ENCODE results near the gene SAMD14. TPM values are rescaled to one million over a fixed set of nuclear protein-coding genes. Genes with fewer than 3 reads are reported as not detected.

SAMD14 gene
- total RNA-seq, 1 experiment from 2014 or later: not detected

DNA sequence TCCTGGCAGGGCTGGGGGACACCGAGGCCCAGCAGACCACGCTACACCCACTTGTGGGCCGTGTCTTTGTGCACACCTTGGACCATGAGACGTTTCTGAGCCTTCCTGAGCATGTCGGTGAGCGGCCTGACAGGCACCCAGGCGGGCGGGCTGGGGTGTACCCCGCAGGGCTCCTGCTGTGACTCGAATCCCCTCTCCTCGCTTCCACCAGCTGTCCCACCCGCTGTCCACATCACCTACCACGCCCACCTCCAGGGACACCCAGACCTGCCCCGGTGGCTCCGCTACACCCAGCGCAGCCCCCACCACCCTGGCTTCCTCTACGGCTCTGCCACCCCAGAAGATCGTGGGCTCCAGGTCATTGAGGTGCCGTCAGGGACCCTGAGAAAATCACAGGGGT, 37.4 kb upstream of the SAMD14 start:
- no peaks in the 10 kb centered on the region for H3K27me3 ChIP-seq
- no peak overlapping the region for H3K4me3 ChIP-seq
- no peak for DNase-seq
- no peaks in the 10 kb centered on the region for H3K36me3 ChIP-seq
- no peaks in the 10 kb centered on the region for H3K9me3 ChIP-seq

DNA sequence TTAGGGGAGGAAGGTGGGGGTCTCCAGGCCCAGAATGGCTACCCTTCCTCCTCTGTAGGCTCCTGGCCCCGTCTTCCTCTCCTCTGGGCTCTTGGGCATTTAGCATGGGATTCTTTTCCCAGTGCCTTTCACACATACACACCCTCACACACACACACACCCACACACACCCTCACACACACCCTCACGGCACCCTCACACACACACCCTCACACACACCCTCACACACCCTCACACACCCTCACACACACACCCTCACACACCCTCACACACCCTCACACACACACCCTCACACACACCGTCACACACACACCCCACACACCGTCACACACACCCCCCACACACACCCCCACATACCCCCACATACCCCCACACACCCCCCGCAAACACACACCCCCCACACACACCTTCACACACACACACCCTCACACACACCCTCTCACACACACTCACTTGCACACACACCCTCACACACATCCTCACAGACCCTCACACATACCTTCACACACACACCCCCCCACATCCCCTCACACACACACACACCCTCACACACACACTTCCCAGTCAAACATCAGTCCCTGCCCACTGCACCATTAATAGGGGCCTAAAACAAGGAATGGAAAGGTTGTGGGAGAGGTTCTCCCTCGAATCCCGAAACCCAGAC, 36.7 kb upstream of the SAMD14 start:
- DNase-seq: no peak
- H3K36me3 ChIP-seq: no peaks in the 10 kb centered on the region
- H3K27me3 ChIP-seq: no peaks in the 10 kb centered on the region
- H3K4me3 ChIP-seq: no peak overlapping the region
- no peaks in the 10 kb centered on the region for H3K9me3 ChIP-seq

DNA sequence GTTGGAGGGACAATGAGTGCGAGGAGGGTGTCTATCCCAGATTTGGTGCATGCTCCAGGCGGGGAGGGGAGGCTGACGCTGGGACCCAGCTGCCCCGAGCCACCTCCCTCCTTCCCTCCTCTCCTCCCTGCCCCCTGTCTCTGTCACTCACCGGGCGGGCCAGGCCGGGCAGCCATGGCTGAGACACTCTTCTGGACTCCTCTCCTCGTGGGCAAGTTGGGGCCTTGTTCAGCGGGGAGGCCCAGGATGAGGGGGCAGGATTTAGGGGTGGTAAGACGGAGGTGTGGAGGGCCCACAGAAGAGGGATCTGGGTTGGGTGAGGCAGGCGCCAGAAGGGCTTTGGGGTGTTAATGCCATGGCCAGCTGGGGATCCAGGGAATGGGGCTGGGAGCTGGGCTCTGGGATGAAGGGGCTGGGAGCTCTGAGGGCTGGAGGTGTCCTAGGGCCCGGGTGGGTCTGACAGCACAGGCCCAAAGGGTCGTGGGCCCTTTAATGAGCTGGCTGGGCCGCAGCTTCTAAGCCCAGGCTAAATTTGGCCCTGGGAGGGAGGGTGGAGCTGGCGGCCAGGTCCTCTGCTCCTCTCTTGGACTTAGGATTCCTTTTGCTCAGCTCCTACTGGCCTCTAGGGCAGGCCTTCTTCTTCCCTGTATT, 36.0 kb upstream of the SAMD14 start, which contains the start of gene SGCA:
SGCA (plus strand) TSS at position 139 of the 651 bp plus-strand sequence; CDS start at position 175, 36 bp downstream.
- Histone ChIP-seq H3K27me3 (no peaks in the 10 kb centered on the region), H3K36me3 (no peaks in the 10 kb centered on the region), H3K4me3 (no peak within 1 kb of the TSS), H3K9me3 (no peaks in the 10 kb centered on the region)
- no peak for DNase-seq

- DNase-seq: no peak
- Histone ChIP-seq H3K27me3 (no peaks in the 10 kb centered on the region), H3K4me3 (no peak overlapping the region), H3K9me3 (no peaks in the 10 kb centered on the region), H3K36me3 (no peaks in the 10 kb centered on the region)
Measured at GRCh38 chr17:50165466-50165865, 35.5 kb upstream of the SAMD14 start.

GRCh38 chr17:50165066-50165465, 35.1 kb upstream of the SAMD14 start:
- Histone ChIP-seq H3K4me3 (no peak overlapping the region), H3K9me3 (no peaks in the 10 kb centered on the region), H3K27me3 (no peaks in the 10 kb centered on the region), H3K36me3 (no peaks in the 10 kb centered on the region)
- no peak for DNase-seq

DNA sequence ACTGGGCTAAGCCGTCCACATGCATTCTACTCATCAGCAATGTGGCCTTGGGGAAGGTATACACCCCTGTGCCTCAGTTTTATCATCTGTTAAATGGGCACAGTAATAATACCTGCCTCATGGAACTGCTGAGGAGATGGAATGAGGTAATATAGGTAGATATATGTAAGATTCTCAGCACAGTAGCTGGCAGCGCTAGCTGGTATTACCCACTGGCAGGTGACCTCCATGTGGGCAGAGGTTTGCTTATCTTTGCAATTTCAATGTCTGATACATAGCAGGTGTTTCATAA, 34.7 kb upstream of the SAMD14 start:
- H3K4me3 ChIP-seq: no peak overlapping the region
- no peak for DNase-seq
- no peaks in the 10 kb centered on the region for H3K27me3 ChIP-seq
- H3K36me3 ChIP-seq: no peaks in the 10 kb centered on the region
- H3K9me3 ChIP-seq: no peaks in the 10 kb centered on the region

GRCh38 chr17:50163843-50164696, 34.1 kb upstream of the SAMD14 start:
- Histone ChIP-seq H3K36me3 (no peaks in the 10 kb centered on the region), H3K9me3 (no peaks in the 10 kb centered on the region), H3K4me3 (no peak overlapping the region), H3K27me3 (no peaks in the 10 kb centered on the region)
- no peak for DNase-seq

- no peaks in the 10 kb centered on the region for H3K27me3 ChIP-seq
- no peak overlapping the region for H3K4me3 ChIP-seq
- no peaks in the 10 kb centered on the region for H3K9me3 ChIP-seq
- H3K36me3 ChIP-seq: no peaks in the 10 kb centered on the region
- DNase-seq: no peak
Measured at GRCh38 chr17:50162466-50163254, 32.7 kb upstream of the SAMD14 start.

GRCh38 chr17:50161911-50162288, 31.9 kb upstream of the SAMD14 start:
- no peak for DNase-seq
- H3K4me3 ChIP-seq: peak overlapping the region; percentile 55

DNA sequence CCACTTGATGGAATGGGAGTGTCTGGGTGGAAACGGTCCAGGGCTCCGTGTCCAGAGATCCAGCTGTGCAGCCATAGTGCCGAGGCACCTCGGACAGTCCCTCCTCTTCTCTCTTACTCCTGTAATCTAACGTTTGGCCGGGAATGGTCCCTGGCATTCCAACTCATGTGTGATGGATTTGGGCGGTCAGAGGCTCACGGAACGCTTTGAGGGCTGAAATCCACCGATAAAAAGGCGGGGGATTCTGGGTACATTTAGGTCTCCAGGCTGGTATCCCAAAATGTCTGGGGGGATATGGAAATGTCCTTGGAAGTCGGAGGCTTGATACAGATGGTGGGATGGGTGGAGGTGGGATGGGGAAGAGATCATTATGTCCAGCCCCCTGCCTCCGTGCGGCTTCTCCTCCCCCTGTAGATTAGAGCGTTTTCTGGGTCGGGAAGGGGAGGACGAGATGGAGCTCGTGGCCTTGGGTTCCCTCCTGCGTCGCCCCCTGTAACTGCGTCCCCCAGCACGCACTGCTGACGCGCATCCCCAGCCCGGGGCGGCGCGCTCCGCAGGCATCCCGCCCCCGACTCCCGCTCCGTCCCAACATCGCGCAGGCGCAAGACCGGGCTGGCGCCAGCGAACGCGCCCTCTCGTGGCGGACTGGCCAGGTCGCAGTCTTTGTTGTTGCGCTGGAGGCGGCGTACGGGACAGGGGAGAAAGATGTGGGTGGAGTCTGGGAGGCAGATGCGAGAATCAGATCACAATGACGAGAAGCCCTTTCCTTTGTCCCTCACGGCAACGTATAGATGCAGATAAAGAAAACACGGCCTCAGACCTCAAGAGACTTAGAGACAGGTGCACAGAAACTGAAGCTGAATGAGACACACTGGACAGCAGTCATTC, 31.3 kb upstream of the SAMD14 start:
- H3K4me3 ChIP-seq: peak overlapping the region; percentile 55
- peak; percentile 90 for DNase-seq
- no peaks in the 10 kb centered on the region for H3K36me3 ChIP-seq
- no peaks in the 10 kb centered on the region for H3K9me3 ChIP-seq
- H3K27me3 ChIP-seq: no peaks in the 10 kb centered on the region

More at GRCh38 chr17:50161911-50162288, 31.9 kb upstream of the SAMD14 start:
- no peaks in the 10 kb centered on the region for H3K36me3 ChIP-seq
- H3K9me3 ChIP-seq: no peaks in the 10 kb centered on the region
- no peaks in the 10 kb centered on the region for H3K27me3 ChIP-seq

DNA sequence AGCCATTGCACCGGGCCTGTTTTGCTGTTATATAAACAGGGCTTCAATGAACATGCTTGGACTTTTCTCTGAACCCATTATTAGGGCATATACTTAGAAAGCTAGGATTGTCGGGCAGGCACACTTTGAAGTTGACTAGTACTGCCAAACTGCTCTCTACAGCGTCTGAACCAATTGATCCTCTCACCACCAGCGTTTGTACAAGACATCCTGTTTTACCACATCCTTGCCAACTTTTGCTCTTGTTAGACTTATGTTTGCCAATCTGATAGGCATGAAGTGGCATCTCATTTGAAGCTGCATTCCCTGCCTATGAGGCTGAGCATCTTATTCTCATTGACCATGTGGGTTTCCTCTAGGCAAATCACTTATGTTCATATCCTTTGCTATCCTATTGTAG, 27.9 kb upstream of the SAMD14 start:
- H3K9me3 ChIP-seq: no peaks in the 10 kb centered on the region
- no peak for DNase-seq
- H3K36me3 ChIP-seq: no peaks in the 10 kb centered on the region
- no peak overlapping the region for H3K4me3 ChIP-seq
- no peaks in the 10 kb centered on the region for H3K27me3 ChIP-seq

- no peak overlapping the region for H3K4me3 ChIP-seq
- no peaks in the 10 kb centered on the region for H3K9me3 ChIP-seq
- no peaks in the 10 kb centered on the region for H3K36me3 ChIP-seq
- peak; percentile 58 for DNase-seq
- no peaks in the 10 kb centered on the region for H3K27me3 ChIP-seq
Measured at GRCh38 chr17:50155115-50155819, 25.3 kb upstream of the SAMD14 start.

DNA sequence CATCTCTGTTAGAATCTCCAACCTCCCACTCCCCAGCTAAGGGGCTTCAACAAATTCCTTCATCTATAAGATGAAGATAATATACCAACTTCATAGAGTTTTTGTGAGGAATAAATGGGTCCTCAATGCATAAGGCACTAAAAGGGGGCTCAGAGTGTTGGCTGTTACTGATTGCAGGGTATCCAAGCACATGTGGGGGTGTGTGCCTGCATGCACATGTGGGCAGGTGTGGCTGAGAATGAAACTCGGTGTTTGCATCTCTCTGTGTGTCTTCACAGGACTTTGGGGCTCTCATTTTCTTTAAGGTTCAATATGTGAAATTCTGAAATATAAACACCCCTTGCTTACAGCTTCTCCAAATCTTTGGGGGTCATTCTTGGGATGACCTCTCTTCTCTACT, 24.6 kb upstream of the SAMD14 start:
- no peak for DNase-seq
- no peaks in the 10 kb centered on the region for H3K9me3 ChIP-seq
- no peak overlapping the region for H3K4me3 ChIP-seq
- no peaks in the 10 kb centered on the region; the same call in 1 of the 2 replicates for H3K36me3 ChIP-seq
- no peaks in the 10 kb centered on the region for H3K27me3 ChIP-seq

GRCh38 chr17:50153650-50154575, 24.0 kb upstream of the SAMD14 start:
- Histone ChIP-seq H3K36me3 (peaks cover 4% of the 10 kb centered on the region), H3K27me3 (no peaks in the 10 kb centered on the region), H3K9me3 (no peaks in the 10 kb centered on the region), H3K4me3 (no peak overlapping the region)
- peak; percentile 84 for DNase-seq

GRCh38 chr17:50152736-50153135, 22.8 kb upstream of the SAMD14 start:
- H3K36me3 ChIP-seq: peaks cover 15% of the 10 kb centered on the region
- peak overlapping the region; percentile 65 for H3K4me3 ChIP-seq
- H3K9me3 ChIP-seq: no peaks in the 10 kb centered on the region
- no peak for DNase-seq
- no peaks in the 10 kb centered on the region for H3K27me3 ChIP-seq

Data from MG63 (cell line).